NCI-H1048 (cell line): Measurements from ENCODE around the gene MLLT10.

Experiments
- DNase-seq: peaks from one replicate; lab custom pipeline; 2025; lab: John Stamatoyannopoulos, UW

The MLLT10 gene

GRCh38 chr10:21501731-21502347, 32.2 kb upstream of the MLLT10 start:
- DNase-seq: no peak

GRCh38 chr10:21502348-21502740, 31.7 kb upstream of the MLLT10 start:
- no peak for DNase-seq

DNA sequence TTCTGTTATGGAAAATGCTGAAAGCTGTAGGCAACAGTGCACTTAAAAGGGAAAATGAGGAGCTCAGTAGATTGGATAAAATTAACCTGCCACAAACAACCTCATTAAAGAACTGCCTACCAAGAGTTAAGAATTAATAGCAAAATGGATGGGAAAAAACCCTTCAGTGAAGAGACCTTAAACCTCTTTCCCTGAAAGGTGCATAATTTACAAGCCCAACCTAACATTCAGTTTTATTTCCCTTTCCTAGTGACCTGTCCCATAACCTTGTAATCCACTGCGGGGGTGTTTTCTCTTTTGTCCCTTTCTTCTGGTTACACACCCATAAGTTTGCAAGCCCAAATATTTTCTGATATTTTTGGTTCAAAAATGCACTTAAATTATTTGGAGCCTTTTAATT, 30.5 kb upstream of the MLLT10 start:
- DNase-seq: no peak

GRCh38 chr10:21505711-21506278, 28.2 kb upstream of the MLLT10 start:
- DNase-seq: no peak

- DNase-seq: no peak
Measured at GRCh38 chr10:21506351-21506750, 27.7 kb upstream of the MLLT10 start.

DNA sequence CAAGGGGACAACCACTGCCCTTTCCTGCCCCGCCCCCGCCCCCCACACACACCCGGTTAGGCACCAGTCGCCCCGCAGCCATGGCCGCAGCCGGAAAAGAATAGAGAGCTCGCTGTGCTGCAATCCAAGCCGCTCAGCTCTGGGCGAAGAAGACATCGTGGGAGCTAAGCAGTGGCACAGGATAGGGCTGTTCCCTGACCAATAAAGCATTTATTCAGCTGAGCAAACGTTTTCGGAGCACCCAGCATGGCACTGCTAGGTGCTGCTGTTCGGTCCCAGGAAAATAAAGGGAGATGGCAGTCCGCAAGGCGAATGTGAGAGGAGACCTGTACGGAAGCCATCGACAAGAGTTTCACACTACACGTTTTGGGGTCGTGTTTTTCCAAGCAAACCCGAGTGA, 26.9 kb upstream of the MLLT10 start:
- DNase-seq: no peak

DNA sequence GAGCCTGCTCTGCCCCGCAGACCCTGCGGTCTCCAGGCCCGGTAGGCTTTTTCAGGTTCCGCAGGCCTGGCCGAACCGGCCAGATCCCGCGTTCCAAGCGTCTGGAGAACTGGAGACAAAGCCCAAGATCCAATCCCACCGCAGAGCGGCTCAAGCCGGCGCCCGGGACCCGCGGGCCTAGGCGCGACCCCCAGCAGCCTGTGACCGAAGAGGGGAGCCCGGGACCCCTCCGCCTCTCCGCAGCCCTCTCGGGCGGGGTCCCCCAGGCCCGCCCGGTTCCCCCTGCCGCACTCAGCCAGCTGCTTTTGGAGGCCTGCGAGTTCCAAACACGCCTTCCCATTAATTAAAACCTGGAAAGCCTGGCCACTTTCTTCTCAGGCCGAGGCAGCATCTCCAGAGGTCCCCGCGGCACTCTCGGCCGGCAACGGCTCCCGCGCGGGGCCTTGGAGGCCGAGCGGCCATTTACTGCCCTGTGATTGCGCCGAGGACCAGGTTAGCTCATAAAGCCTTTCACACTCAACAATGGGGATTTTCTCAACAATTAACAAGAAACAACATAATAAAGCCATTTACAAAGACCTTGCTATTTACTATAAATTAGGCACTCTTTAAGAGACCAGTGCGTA, 25.2 kb upstream of the MLLT10 start:
- no peak for DNase-seq

- no peak for DNase-seq
Measured at GRCh38 chr10:21509341-21510240, 24.4 kb upstream of the MLLT10 start.

- no peak for DNase-seq
Measured at GRCh38 chr10:21510241-21511094, 23.6 kb upstream of the MLLT10 start.

- DNase-seq: no peak
Measured at GRCh38 chr10:21511095-21511570, 22.9 kb upstream of the MLLT10 start.

GRCh38 chr10:21511946-21512572, 22.0 kb upstream of the MLLT10 start:
- no peak for DNase-seq

- no peak for DNase-seq
Measured at GRCh38 chr10:21512573-21513404, 21.2 kb upstream of the MLLT10 start.

DNA sequence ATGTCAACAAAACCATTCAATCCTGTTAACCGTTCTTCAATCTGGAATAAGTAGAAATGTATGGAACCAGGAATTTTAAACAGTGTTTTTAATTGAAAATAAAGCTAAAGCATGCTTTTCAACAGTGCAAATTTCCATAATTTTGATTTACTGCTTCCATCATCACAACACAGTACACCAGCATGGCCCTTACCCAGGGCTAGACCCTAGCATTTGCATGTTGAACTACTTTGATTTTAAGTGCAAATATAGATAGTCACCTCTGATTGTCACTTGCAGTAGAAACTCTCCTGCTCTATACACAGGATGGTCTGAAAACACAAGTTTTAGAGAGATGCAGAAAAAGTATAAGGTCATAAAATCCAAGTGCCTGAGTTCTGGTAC, 20.6 kb upstream of the MLLT10 start:
- no peak for DNase-seq

DNA sequence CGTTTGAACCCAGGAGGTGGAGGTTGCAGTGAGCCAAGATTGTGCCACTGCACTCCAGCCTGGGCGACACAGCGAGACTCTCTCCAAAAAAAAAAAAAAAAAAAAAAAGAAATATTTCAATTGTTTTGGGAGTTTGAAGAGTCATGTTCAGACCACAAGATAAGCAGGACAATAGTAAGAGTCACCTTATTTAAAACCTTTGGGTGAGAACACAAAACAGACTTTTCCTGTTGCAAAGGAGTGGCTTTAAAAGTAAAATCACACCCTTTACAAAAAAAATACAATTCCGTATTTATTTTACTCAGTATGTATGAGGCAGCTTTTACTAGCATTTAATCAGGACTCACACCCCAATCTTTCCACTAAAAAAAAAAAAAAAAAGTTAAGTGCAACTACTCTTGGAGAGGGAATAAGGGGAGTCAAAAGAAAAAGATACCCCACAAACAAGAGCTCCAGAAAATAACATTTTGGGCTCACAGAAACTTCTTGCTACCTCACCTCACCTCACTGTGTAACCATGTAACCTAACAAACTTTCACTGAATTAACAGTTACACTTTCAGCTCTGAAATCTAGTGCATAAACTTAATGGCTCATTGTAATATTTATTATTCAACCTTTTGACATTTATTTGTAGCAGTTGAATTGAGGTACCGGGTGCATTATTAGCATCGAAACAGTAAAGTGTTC, 19.8 kb upstream of the MLLT10 start:
- DNase-seq: no peak

DNA sequence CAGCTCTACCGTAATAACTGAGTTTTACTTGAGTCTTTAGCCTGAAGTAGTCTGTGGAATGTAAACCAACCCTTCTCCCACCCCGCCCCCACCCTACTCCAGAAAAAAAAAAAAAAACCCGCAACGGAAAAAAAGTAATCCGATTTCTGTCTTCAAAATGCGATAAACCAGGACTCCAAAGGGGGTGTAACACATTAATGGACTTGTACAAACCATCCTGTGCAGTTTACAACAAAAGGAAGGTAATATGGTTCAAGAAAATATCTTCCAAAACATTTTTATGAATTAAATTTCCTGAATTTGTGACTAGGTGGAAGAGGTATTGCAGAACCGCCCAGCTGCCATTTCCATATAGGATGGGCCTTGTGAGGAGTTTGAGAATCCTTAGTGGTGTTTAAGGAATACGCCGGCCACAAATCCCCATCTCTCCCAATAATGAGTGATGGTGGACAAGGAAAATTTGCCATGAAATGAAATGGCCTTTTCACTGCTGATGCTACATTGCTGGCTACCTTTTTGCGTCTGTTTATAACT, 19.1 kb upstream of the MLLT10 start:
- no peak for DNase-seq

DNA sequence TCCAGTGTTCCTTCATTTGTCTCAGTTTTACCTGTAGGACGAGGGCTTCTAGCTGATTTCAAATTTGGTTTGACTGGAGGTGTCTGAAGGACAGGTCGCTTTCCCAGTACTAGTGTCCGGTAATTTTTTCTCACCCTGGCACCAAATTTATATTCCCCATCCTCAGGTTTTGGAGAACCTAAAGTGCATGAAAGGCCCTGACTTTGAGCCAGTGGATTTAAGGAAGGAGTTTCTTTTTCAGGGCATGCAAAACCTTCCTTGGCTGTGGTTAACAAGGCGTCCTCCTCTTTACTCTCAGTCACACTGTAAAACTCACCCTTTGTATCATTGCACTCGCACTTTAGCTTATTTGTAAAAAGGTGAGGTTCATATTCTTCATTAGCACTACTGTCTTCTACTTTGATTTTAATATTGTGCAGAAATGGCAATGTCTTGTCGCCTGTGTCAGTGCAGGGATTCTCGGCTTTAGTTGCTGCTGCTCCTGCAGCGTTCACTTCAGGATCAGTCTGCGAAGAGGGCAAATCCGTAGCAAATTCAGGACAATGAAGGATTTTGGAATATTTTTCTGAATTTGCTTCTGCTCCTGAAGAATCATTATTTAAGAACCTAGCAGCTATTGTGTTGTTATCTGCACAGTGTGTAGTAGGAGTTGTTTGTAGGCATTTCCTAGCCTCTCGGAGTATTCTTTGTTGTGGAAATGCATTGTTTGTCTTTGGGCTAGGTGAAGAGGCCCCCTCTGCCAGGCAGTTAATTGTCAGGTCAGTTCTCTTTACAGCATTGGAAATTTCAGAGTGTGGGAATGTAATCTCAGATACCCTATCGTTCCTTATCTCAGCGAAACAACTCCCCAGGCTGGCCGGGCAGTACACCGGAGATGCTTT, 18.4 kb upstream of the MLLT10 start:
- no peak for DNase-seq

- no peak for DNase-seq
Measured at GRCh38 chr10:21516242-21517131, 17.5 kb upstream of the MLLT10 start.
